Stimulated activated CD8-positive, alpha-beta memory T cell treated with anti-CD3 and anti-CD28 coated beads, Interleukin-12 subunit alpha, Interleukin-12 subunit beta, amount 100 ng/mL, for 24 hours (primary cell): ENCODE data around the gene ATAD2B.

Source experiments
- DNase-seq: peaks from one replicate; pipeline ENCODE4 v3.0.0-alpha.2; 2020; ENCODE audit errors: extremely low read depth

ATAD2B gene

GRCh38 chr2:23837871-23838270, 89.1 kb downstream of the ATAD2B start:
- no peak for DNase-seq

DNA sequence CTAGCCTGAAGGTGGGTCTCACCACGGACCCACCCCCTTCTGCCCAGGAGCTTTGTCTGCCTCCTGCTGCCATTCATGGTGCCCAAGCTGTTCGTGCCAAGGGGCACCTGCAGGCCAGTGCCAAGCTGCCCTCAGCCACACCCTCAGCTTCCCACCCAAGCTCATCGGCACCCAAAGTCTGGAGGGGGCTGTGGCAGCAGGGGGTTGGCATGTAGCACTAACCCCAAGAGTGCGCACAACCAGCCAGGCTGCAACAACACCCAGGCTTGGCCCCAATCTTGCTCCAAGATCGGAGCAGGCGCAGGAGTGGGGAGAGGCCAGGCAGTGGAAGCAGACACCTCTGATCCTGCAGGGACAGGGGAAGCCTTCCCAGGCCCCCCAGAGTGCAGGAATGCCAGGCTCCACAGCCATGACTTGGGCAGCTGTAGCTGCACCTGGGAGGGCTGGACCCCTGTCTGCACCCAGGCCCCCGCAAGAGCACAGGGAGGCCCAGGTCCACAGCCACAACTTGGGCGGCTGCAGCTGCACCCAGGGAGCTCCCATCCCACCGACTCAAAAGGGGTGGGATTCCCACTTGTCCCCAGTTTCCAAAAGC, 89.9 kb downstream of the ATAD2B start:
- DNase-seq = no peak

DNA sequence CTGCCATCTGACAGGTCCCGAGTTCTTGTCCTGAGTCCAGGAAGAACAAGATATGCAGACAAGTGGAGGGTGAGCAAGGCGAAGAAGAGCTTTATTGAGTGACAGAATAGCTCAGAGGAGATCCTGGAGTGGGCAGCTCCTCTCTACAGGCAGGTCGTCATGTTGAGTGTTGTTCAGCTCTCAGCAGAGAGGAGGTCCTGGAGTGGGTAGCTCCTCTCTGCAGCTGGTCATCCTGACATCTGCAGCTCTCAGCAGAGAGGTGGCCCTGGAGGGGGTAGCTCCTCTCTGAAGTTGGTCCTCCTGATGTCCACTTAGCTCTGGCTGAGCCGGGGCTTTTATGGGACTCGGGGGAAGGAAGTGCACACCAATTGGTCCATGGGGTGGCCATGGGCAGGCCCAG, 90.4 kb downstream of the ATAD2B start:
- DNase-seq = no peak

DNA sequence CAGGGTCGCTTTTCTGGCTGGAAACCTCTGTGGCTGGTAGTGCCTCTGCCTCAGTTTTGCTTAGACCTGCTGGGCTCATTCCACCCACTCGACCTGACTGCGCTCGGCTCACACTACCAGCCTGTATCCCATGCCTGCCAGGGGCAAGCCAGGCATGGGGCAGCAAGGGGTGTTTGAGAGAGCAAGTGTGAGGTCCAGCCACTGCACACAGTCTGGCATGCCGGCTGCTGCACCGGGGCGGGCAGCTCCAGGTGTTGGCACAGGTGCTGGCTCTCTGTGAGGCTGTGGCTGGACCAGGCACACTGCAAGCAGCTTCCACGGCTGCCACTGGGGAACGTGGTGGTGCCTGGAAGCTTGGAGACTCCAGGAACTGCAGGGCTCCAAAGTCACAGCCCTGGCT, 90.9 kb downstream of the ATAD2B start:
- no peak for DNase-seq

GRCh38 chr2:23835423-23835822, 91.5 kb downstream of the ATAD2B start:
- DNase-seq = no peak

DNA sequence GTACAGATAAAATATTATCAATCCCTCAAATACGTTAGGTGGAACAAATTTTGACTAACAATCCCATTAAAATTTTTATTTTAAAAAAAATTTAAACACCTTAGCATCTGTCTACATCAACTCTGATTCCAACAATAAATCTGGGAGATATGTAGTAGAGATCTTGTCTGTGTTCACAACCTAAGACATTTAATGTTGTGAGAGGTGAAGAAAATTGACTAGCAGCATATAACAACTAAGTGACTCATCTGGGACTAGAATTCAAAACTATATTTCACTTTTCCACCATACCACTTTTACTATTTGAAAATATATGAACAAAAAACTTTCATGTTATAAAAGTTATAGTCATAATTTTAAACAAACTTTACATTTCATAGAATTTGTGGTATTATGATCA, 97.9 kb downstream of the ATAD2B start:
- DNase-seq = no peak

- no peak for DNase-seq
Observed at GRCh38 chr2:23828256-23828980, 98.5 kb downstream of the ATAD2B start.

GRCh38 chr2:23827287-23827686, 99.6 kb downstream of the ATAD2B start:
- DNase-seq = no peak

- DNase-seq = no peak
Observed at GRCh38 chr2:23826771-23827170, 100.2 kb downstream of the ATAD2B start.

DNA sequence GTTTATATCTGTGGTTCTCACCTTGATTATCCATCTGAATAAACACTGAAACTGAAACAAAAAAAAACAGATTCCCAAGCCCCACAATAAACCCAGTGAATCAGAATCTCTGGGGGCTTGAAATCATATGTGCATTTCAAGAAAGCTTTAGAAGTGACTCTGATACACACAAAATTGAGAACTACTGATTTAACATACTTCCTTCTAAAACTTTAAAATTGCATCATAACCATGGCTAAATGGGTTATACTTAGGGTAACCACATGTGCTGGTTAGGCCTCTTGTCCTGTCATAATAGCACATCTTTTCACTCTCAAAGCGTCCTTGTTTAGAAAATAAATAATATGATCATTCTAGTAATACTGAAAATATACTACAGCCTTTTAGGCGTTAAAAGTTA, 100.9 kb downstream of the ATAD2B start:
- DNase-seq = no peak

GRCh38 chr2:23824777-23825212, 102.1 kb downstream of the ATAD2B start:
- no peak for DNase-seq

- DNase-seq = no peak
Observed at GRCh38 chr2:23823863-23824262, 103.1 kb downstream of the ATAD2B start.

DNA sequence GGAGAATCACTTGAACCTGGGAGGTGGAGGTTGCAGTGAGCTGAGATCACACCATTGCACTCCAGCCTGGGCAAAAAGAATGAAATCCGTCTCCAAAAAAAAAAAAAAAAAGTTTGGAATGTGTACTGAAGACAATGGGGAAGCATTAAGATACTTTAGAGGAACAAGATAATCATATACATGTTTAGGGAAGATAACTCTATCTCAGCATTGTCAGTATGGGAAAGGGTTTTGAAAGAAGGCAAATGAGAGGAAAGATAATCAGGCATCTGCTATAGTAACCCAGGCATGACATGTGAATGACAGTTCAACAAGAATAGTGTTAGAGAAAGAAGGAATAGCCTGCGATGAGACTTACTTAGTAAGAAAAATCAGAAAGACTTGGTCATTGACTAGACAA, 112.0 kb downstream of the ATAD2B start:
- no peak for DNase-seq

DNA sequence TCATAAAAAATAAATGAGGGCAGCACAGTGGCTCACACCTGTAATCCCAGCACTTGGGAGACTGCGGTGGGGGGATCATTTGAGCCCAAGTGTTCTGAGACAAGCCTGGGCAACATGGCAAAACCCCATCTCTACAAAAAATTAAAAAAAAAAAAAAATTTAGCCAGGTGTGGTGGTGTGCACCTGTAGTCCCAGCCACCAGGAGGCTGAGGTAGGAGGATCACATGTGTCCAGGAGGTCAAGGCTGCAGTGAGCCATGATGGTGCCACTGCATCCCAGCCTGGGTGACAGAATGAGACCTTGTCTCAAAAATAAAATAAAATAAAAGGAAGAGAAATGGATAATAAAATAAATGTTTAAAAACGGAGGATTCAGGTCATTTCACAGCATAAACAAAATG, 113.5 kb downstream of the ATAD2B start:
- DNase-seq = no peak

- DNase-seq = no peak
Observed at GRCh38 chr2:23809150-23809549, 117.8 kb downstream of the ATAD2B start.

- no peak for DNase-seq
Observed at GRCh38 chr2:23806665-23807249, 120.2 kb downstream of the ATAD2B start.

DNA sequence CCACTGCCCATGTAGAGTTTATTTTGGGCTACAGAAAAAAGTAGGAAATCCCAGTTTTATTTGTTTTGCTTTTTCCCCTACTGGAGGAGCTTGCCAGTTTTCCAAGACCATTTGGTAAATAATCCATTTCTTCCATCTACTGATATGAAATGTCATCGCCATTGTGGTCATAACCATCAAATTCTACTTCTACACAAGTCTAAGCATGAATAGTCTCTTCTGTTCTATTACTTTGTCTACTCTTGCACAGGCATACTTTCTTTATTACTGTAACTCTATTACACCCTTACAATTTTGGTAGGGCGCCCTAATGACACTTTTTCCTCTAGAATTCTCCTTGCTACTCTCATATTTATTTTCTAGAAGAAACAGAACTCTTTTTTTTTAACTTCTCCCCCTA, 120.7 kb downstream of the ATAD2B start:
- no peak for DNase-seq

DNA sequence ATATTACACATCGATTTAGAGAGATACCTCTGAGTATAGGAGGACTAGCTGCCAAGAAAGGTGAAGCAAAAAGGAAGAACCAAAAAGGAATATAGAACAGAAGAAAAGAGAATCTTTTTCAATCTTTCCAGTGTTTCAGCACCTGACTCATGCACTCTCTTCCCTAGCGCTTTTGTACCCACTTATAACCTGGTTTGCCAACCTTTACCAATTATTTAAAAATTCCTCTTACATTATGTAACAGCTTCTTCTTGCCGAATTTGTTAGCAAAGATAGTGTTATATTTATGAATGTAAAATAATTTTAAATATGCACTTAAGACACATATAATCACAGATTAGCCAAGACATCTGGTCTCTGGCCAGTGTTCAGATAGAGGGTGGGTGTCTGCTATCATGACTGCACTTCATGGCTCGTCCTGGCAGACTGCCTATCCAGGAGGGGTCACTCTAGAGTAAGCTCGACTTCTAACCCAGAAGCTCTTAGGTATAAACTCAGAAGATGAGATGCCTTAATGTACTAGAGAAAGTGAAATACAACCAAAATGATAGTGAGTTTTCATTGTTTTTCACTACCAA, 122.9 kb downstream of the ATAD2B start:
- DNase-seq = no peak

DNA sequence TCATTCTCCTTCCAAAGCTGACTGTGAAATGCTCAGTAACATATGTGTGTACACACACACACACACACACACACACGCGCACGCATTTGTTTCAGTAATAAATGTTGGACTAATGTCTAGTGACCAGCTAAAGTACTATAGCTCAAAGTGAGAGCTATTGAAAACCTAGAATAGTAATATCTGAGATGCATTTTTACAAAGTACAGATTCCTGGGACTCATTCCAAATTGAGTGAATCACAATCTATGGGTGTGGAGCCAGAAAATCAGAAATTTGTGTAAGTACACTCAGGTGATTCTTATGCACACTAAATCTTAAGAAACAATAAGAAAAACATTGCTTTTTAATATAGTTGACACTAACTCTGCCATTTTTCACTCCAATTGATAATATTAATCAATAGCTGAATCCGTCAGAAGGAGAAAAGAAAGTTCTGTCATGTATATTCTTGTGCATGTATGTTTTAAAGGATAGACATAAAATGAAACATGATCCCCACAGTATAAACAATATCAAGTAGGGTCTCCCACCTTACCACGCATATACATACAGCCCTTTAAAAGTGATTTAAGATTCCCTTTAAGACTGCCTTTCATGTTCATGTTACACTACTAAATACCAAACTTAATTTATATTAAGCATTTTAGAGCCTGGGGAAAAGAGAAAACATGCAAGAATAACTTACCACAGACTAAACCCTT, 123.5 kb downstream of the ATAD2B start:
- no peak for DNase-seq

DNA sequence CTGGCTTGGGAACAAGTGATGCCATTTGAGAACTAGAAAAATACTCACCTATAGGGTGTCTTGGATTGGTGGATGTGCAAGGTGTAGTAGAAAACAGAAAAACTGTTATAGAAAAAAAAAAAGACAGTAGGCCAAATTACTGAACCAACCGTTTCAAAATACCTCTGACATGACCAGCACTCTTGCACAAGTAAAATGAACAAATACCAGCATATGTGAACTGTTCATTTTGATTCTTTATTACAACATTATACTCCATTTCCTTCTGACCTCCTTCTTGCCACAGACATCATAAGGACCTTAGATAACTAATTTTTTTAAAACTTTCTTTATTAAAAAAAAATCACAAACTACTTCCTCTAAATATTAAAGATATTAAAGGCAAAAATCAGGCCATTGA, 125.5 kb downstream of the ATAD2B start:
- no peak for DNase-seq

DNA sequence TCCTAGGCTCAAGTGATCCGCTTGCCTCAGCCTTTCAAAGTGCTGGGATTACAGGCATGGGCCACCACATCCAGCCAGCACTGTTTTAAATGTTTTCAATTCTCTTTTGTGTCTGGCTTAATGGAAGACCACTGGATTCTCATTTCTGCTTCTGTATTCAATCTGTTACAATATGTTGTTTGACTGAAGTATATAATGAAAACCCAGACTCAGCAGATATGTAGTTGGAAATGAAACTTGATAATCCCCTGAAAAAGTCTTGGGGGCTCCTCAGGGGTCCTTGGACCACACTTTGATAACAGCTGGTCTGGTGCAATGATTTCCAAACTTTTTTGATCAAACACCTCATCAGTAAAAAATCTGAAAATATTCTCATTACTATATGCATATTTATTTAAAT, 132.7 kb downstream of the ATAD2B start:
- DNase-seq = no peak

- DNase-seq = no peak
Observed at GRCh38 chr2:23793476-23793875, 133.4 kb downstream of the ATAD2B start.
